Measurements from ENCODE around the gene PKIB.

- TF ChIP-seq POLR2A (IDR thresholded peaks at IDR 0.05; ENCODE audit: low read length) (no peak), GATA1 (IDR thresholded peaks at IDR 0.05; ENCODE audit: low read depth, low read length) (no peak)
These were observed 101.9 kb downstream of the PKIB start for GRCh38 chr6:122712093-122712447.

Measured in erythroblast (primary cell).